Measurements from ENCODE around the gene IL1A. TPM values are rescaled to one million over a fixed set of nuclear protein-coding genes. Genes with fewer than 3 reads are reported as not detected.

Gene IL1A
- total RNA-seq, 1 experiment from 2014 or later: 0.11 TPM

DNA sequence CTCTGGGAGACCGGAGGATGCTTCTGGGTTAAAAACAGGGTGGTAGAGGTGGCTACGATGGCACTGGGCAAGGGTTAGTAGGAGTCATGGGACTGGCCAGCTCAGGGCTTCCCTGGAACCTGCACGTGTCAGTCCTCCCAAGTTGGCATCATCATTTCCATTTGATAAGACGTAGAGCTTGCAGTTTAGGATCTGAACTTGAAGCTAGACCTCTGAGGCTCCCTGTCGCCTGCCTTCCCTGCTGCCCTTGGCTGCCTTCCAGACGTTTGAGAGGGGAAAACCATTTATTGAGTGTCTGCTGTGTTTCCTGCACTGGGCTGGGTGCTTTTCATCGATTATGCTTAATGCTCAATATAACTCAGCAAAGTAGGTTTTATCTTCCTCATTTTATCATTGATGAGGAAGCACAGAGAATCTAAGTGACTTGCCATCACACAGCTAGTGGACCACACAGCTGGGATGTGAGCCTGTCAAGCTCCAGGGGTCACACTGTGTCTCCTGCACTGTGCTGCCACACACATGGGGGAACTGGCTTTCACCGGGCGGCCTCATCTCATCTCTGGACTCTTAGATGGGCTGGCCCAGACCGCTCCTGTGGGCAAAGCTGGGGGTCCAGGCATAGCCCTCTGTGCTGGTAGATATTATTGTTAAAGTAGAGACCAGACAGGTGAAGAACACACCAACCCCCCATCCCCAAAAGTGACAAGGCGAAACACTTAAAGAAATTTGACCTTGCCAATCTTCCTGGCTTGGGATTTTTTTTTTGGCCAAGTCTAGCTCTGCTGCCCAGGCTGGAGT, 55.7 kb downstream of the IL1A start:
- Histone ChIP-seq H3K36me3 (ENCODE audit: low read depth, low read length) (no peaks in the 10 kb centered on the region), H3K9me3 (ENCODE audit: low read length) (no peaks in the 10 kb centered on the region), H3K79me2 (ENCODE audit: low read length) (no peaks in the 10 kb centered on the region), H3K9ac (ENCODE audit: low read length) (no peak overlapping the region), H3K27ac (ENCODE audit: low read length) (no peak overlapping the region), H3K4me3 (ENCODE audit: low read length) (no peak overlapping the region), H3K4me2 (ENCODE audit: low read length) (no peak overlapping the region), H3K9me2 (replicated peaks; ENCODE audit: low read length) (no peaks in the 10 kb centered on the region), H4K20me1 (ENCODE audit: low read length) (no peaks in the 10 kb centered on the region), H3K27me3 (ENCODE audit: low read length) (no peaks in the 10 kb centered on the region), H3K4me1 (ENCODE audit: insufficient read depth, low read length) (peaks cover 16% of the 10 kb centered on the region), H2AFZ (ENCODE audit: low read length) (no peak overlapping the region), H3F3A (ENCODE audit: low read length, unreplicated experiment) (no peaks in the 10 kb centered on the region)
- BruUV-seq (replicated peaks): no TSS peak
- POLR2A ChIA-PET (ENCODE audit: unreplicated experiment): no interaction called here
- CTCF ChIA-PET: interaction anchor here (0.5 to 0.7 kb wide), 2 partner anchors 84 to 213 kb away, joined by 3 read pairs; no protein-coding TSS in a partner anchor
- ATAC-seq (no peak), DNase-seq (no peak)
- no peak for TF ChIP-seq EZH2 (IDR thresholded peaks at IDR 0.05; ENCODE audit: low read length, unreplicated experiment)
- no peak for TF ChIP-seq EZH2phosphoT487 (IDR thresholded peaks at IDR 0.05; ENCODE audit: borderline replicate concordance, low read length)
- TF ChIP-seq, protein P1, sequence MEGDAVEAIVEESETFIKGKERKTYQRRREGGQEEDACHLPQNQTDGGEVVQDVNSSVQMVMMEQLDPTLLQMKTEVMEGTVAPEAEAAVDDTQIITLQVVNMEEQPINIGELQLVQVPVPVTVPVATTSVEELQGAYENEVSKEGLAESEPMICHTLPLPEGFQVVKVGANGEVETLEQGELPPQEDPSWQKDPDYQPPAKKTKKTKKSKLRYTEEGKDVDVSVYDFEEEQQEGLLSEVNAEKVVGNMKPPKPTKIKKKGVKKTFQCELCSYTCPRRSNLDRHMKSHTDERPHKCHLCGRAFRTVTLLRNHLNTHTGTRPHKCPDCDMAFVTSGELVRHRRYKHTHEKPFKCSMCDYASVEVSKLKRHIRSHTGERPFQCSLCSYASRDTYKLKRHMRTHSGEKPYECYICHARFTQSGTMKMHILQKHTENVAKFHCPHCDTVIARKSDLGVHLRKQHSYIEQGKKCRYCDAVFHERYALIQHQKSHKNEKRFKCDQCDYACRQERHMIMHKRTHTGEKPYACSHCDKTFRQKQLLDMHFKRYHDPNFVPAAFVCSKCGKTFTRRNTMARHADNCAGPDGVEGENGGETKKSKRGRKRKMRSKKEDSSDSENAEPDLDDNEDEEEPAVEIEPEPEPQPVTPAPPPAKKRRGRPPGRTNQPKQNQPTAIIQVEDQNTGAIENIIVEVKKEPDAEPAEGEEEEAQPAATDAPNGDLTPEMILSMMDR (conservative IDR thresholded peaks at IDR 0.05; ENCODE audit: low read depth, low read length): no peak
- intact Hi-C loops (cut with micrococcal nuclease): loop anchor here (5.0 kb wide), 3 partner anchors 36 to 86 kb away; no protein-coding TSS in a partner anchor

DNA sequence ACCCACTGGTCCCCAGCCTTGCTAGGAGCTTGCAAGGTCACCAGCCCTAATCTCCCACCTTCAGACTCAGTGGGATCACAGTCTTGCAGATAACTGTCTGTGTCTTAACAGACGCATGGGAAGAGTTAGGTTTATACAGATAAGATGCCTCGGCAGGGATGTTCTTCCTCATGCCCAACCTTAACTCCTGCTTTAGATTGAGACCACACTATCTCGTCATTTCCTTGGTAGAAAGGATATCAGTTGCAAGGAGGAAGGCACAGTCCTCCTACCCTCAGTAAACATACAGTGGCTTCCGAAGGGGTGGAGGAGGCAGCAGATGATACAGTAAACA, 56.3 kb downstream of the IL1A start:
- POLR2A ChIA-PET (ENCODE audit: unreplicated experiment): no interaction called here
- peaks cover 16% of the 10 kb centered on the region for H3K4me1 ChIP-seq (ENCODE audit: insufficient read depth, low read length)
- BruUV-seq (replicated peaks): no TSS peak
- CTCF ChIA-PET: interaction anchor here (0.5 to 0.7 kb wide), 2 partner anchors 85 to 101 kb away, joined by 3 read pairs; no protein-coding TSS in a partner anchor
- ATAC-seq: no peak
- H3K9ac ChIP-seq (ENCODE audit: low read length): no peak overlapping the region
- H3K4me3 ChIP-seq (ENCODE audit: low read length): no peak overlapping the region
- no peaks in the 10 kb centered on the region for H3K79me2 ChIP-seq (ENCODE audit: low read length)
- no peaks in the 10 kb centered on the region for H3K36me3 ChIP-seq (ENCODE audit: low read depth, low read length)
- intact Hi-C loops (cut with micrococcal nuclease): loop anchor here (5.0 kb wide), 3 partner anchors 36 to 86 kb away; no protein-coding TSS in a partner anchor
- H3K9me3 ChIP-seq (ENCODE audit: low read length): no peaks in the 10 kb centered on the region
- H4K20me1 ChIP-seq (ENCODE audit: low read length): no peaks in the 10 kb centered on the region
- no peaks in the 10 kb centered on the region for H3F3A ChIP-seq (ENCODE audit: low read length, unreplicated experiment)
- H3K9me2 ChIP-seq (replicated peaks; ENCODE audit: low read length): no peaks in the 10 kb centered on the region
- TF ChIP-seq, protein P1 (conservative IDR thresholded peaks at IDR 0.05; ENCODE audit: low read depth, low read length): no peak
- TF ChIP-seq EZH2 (IDR thresholded peaks at IDR 0.05; ENCODE audit: low read length, unreplicated experiment): no peak
- no peak for TF ChIP-seq EZH2phosphoT487 (IDR thresholded peaks at IDR 0.05; ENCODE audit: borderline replicate concordance, low read length)
- no peak overlapping the region for H2AFZ ChIP-seq (ENCODE audit: low read length)
- H3K27ac ChIP-seq (ENCODE audit: low read length): no peak overlapping the region
- DNase-seq: no peak
- no peak overlapping the region for H3K4me2 ChIP-seq (ENCODE audit: low read length)
- no peaks in the 10 kb centered on the region for H3K27me3 ChIP-seq (ENCODE audit: low read length)
